Measurements from ENCODE around the gene UBE2J2. TPM values are rescaled to one million over a fixed set of nuclear protein-coding genes. Genes with fewer than 3 reads are reported as not detected.

UBE2J2 gene
- total and polyA plus RNA-seq, 2 of the 13 experiments (the other 11 are each of a cell fraction or from before 2014, with no cell fraction given): 25.4 to 29.4 TPM

- no peak for TF ChIP-seq PHB2 (IDR thresholded peaks at IDR 0.05; ENCODE audit: partially characterized antibody)
- no peak for TF ChIP-seq ZNF468 (CRISPR knock-in tag; IDR thresholded peaks at IDR 0.05)
- TF ChIP-seq STAT5B (CRISPR knock-in tag; IDR thresholded peaks at IDR 0.05): no peak
- no peak for TF ChIP-seq E2F2 (CRISPR knock-in tag; IDR thresholded peaks at IDR 0.05; ENCODE audit: borderline replicate concordance)
- TF ChIP-seq SUZ12 (IDR thresholded peaks at IDR 0.05; ENCODE audit: low read depth, low read length): no peak
- TF ChIP-seq ZNF761 (CRISPR knock-in tag; conservative IDR thresholded peaks at IDR 0.05): no peak
- TF ChIP-seq BCLAF1 (IDR thresholded peaks at IDR 0.05): no peak
- TF ChIP-seq CBX1 (IDR thresholded peaks at IDR 0.05; ENCODE audit: low read depth): no peak
- TF ChIP-seq ESRRA (CRISPR knock-in tag; IDR thresholded peaks at IDR 0.05; ENCODE audit: low read depth): no peak
- no peak for TF ChIP-seq MED13 (CRISPR knock-in tag; IDR thresholded peaks at IDR 0.05)
- TF ChIP-seq CREBL2 (CRISPR knock-in tag; IDR thresholded peaks at IDR 0.05; ENCODE audit: borderline replicate concordance): no peak
- 0 out of 2 replicates have a peak, but pooled peaks have one; percentile 7 for TF ChIP-seq FOSL1 (CRISPR knock-in tag; IDR thresholded peaks at IDR 0.05; ENCODE audit: borderline replicate concordance)
- no peak for TF ChIP-seq ZBTB20 (CRISPR knock-in tag; IDR thresholded peaks at IDR 0.05; ENCODE audit: borderline replicate concordance, low read depth)
- TF ChIP-seq AKAP8 (CRISPR knock-in tag; IDR thresholded peaks at IDR 0.05): no peak
- no peak for TF ChIP-seq E2F5 (CRISPR knock-in tag; conservative IDR thresholded peaks at IDR 0.05)
- TF ChIP-seq HOXA3 (CRISPR knock-in tag; IDR thresholded peaks at IDR 0.05): no peak
- TF ChIP-seq PPARG (CRISPR knock-in tag; conservative IDR thresholded peaks at IDR 0.05): no peak
- no peak for TF ChIP-seq ZNF768 (CRISPR knock-in tag; IDR thresholded peaks at IDR 0.05)
- no peak for TF ChIP-seq HNRNPK (IDR thresholded peaks at IDR 0.05; ENCODE audit: low read depth, low read length, poor library complexity, severe bottlenecking)
- TF ChIP-seq SIN3B (IDR thresholded peaks at IDR 0.05; ENCODE audit: low read length): no peak
- no peak for TF ChIP-seq ZBTB2 (CRISPR knock-in tag; IDR thresholded peaks at IDR 0.05; ENCODE audit: low read depth)
- TF ChIP-seq NRL (CRISPR knock-in tag; IDR thresholded peaks at IDR 0.05; ENCODE audit: borderline replicate concordance): peak; percentile 30; the same call in 1 of the 2 replicates
- no peak for TF ChIP-seq ZNF317 (CRISPR knock-in tag; IDR thresholded peaks at IDR 0.05)
- TF ChIP-seq ZNF543 (CRISPR knock-in tag; IDR thresholded peaks at IDR 0.05): no peak
Observed at GRCh38 chr1:1272341-1273208, 1.1 kb downstream of the UBE2J2 start (continued).

Measured in HepG2 (cell line).